Heart right ventricle (tissue), 16 donors: ENCODE measurements around the gene KIF25. TPM values are rescaled to one million over a fixed set of nuclear protein-coding genes. Genes with fewer than 3 reads are reported as not detected.

ENCODE experiments used
- ATAC-seq, 8 donors: fragments of 200-7000 bp; cut with Tn5 transposase; one replicate each; pipeline ENCODE4 v1.9.1; 2020; ENCODE audit warnings: mild to moderate bottlenecking in 8 of 8, moderate library complexity in 8 of 8, moderate number of reproducible peaks in 1 of 8
- DNase-seq, 2 donors: peaks; one replicate each; pipeline ENCODE4 v3.0.0-alpha.2; 2020
- H3K27ac ChIP-seq, 10 donors: fragments of 200-600 bp; sonication (generic) in 2 of 10; one replicate each; pipeline versions ENCODE4 v1.5.0 to v1.8.0; 2020 to 2022; ENCODE audit warnings: mild to moderate bottlenecking in 3 of 10
- H3K27me3 ChIP-seq, 7 donors: fragments of 200-600 bp; one replicate each; pipeline ENCODE4 v1.8.0; 2021 to 2022; ENCODE audit warnings: mild to moderate bottlenecking in 2 of 7
- H3K36me3 ChIP-seq, 9 donors: fragments of 200-600 bp; sonication (generic) in 1 of 9; one replicate each; pipeline versions ENCODE4 v1.5.0 to v1.8.0; 2020 to 2022; ENCODE audit warnings: mild to moderate bottlenecking in 2 of 9
- H3K4me1 ChIP-seq, 9 donors: fragments of 200-600 bp; sonication (generic) in 1 of 9; one replicate each; pipeline versions ENCODE4 v1.5.0 to v1.8.0; 2020 to 2022; ENCODE audit warnings: mild to moderate bottlenecking in 4 of 9
- H3K4me3 ChIP-seq, 10 donors: fragments of 200-600 bp; sonication (generic) in 2 of 10; one replicate each; pipeline versions ENCODE4 v1.5.0 to v1.8.0; 2020 to 2022; ENCODE audit warnings: mild to moderate bottlenecking in 7 of 10, moderate library complexity in 2 of 10
- H3K9me3 ChIP-seq, 11 donors: fragments of 200-600 bp in 10 of 11; sonication (generic) in 2 of 11; one replicate each; pipeline versions ENCODE4 v1.5.0 to v1.8.0; 2013 to 2022; ENCODE audit warnings: mild to moderate bottlenecking in 2 of 11, control low read depth in 1 of 11, moderate library complexity in 1 of 11
- WGBS, 2 donors: extraction: QIAGEN DNeasy Blood & Tissue Kit; methylation state at CpG; one replicate each; pipeline ENCODE4 v1.1.7; 2013; ENCODE audit warnings: inconsistent platforms in 1 of 2; 5-methylcytosine and 5-hydroxymethylcytosine counted together
- intact Hi-C, 10 donors: fragments of 100-400 bp; cut with DNase I; formaldehyde crosslinking; loops; one replicate each; pipeline versions ENCODE4 v1.11.1 to v1.14.2; 2022
- polyA plus RNA-seq, 2 donors: library from polyadenylated mRNA; stranded (reverse); fragments of 200-250 nt; gene quantifications; one replicate each; pipeline ENCODE4 v1.2.3, GENCODE V29; 2013
- total RNA-seq, 10 donors: library from RNA; stranded (reverse); fragmentation: NEBNext Ultra II Directional in 3 of 10; extraction: Animal tissue kit (Norgen Biotek cat#: 25700) in 3 of 10; gene quantifications; one replicate each; pipeline versions ENCODE4 v1.2.1 to v1.2.4, GENCODE V29; 2021 to 2023
- TF ChIP-seq, protein P1 (sequence below), 9 donors: fragments of 200-600 bp; sonication (generic) in 2 of 9; IDR thresholded peaks; one replicate each; pipeline versions ENCODE4 v1.5.0 to v1.8.0; 2021 to 2022; ENCODE audit warnings: antibody characterized with exemption in 9 of 9, mild to moderate bottlenecking in 5 of 9, moderate library complexity in 1 of 9
- donor health status: Arrhythmogenic right ventricular cardiomyopathy.
- donor health status: ischemic (EF 13 %, LVEDD 7.1; RV severe dilation, severe dysfunction).
- donor health status: healthy with polysubstance abuse.
- donor health status: DM: no; HTN: yes; CAD: no.
- donor health status: DM: no; HTN: no; CAD: no.
- donor health status: ischemic (EF 25% LVEDD 6.9; RV normal size, moderate dysfunction).
- donor health status: ischemic (EF 25% LVEDD 5.7; RV mildly dilated, moderate dysfunction).
- donor health status: healthy.
- donor health status: DM: yes; HTN: yes; CAD: no.
- donor health status: Ischemic cardiomyopathy.
- donor health status: ischemic (EF 35%, LVEDD 5.7; RV mildly dilated, moderate dysfunction).
- donor health status: nonischemic (EF 11% LVEDD 7.7; RV severe dilation, severe dysfunction).
- donor health status: DM: yes; HTN: yes; CAD: no.
- donor health status: PGD.
- donor health status: ischemic (EF 29% LVEDD 5.4; RV normal size, mild dysfunction).
- donor health status: nonischemic (EF 23%, LVEDD 6.1; RV moderate dilation, normal function).

KIF25 gene
- total and polyA plus RNA-seq, 12 donors: 0.18 to 0.95 (median 0.39) TPM; not detected in 4

GRCh38 chr6:167951781-167952511 lies 45.5 kb upstream of the KIF25 start:
- ATAC-seq: peak in 1 of 8 donors; percentile 27

DNA sequence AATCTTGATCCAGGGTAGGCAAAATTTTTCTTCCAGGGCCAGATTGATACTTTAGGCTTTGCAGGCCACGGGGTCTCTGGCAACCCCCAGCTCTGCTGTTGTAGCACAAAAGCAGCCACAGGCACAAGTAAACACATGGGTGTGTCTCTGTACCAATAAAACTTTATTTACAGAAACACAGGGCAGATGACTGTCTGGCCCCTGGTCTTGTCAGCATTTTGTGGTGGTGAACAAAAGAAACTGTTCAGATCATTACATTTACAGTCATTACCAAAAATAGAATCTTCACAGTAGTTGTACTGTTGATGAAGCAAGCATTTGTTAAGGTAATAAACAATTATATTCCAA lies 45.0 kb upstream of the KIF25 start:
- H3K4me3 ChIP-seq: no peak overlapping the region
- peaks cover 0 to 100% (median 54%) of the 10 kb centered on the region in 9 donors for H3K36me3 ChIP-seq
- peak overlapping the region in 1 of 10 donors; percentile 4 for H3K27ac ChIP-seq
- TF ChIP-seq, protein P1, sequence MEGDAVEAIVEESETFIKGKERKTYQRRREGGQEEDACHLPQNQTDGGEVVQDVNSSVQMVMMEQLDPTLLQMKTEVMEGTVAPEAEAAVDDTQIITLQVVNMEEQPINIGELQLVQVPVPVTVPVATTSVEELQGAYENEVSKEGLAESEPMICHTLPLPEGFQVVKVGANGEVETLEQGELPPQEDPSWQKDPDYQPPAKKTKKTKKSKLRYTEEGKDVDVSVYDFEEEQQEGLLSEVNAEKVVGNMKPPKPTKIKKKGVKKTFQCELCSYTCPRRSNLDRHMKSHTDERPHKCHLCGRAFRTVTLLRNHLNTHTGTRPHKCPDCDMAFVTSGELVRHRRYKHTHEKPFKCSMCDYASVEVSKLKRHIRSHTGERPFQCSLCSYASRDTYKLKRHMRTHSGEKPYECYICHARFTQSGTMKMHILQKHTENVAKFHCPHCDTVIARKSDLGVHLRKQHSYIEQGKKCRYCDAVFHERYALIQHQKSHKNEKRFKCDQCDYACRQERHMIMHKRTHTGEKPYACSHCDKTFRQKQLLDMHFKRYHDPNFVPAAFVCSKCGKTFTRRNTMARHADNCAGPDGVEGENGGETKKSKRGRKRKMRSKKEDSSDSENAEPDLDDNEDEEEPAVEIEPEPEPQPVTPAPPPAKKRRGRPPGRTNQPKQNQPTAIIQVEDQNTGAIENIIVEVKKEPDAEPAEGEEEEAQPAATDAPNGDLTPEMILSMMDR (IDR thresholded peaks at IDR 0.05): no peak
- peaks cover 0 to 43% (median 11%) of the 10 kb centered on the region in 9 donors for H3K4me1 ChIP-seq
- no peak for DNase-seq
- ATAC-seq: no peak
- 79 to 89% methylated on average over 1 of the region's 1 CpG for WGBS, 2 donors
- H3K9me3 ChIP-seq: no peaks in the 10 kb centered on the region
- intact Hi-C loops: loop anchor here in 1 of 10 donors (10.0 kb wide), 1 partner anchor 82 kb away; no protein-coding TSS in a partner anchor
- H3K27me3 ChIP-seq: no peaks in the 10 kb centered on the region

More at GRCh38 chr6:167951781-167952511, 45.5 kb upstream of the KIF25 start:
- no peaks in the 10 kb centered on the region for H3K27me3 ChIP-seq
- peaks cover 0 to 38% (median 5%) of the 10 kb centered on the region in 9 donors for H3K4me1 ChIP-seq
- H3K9me3 ChIP-seq: no peaks in the 10 kb centered on the region
- TF ChIP-seq, protein P1 (IDR thresholded peaks at IDR 0.05): no peak
- WGBS, 2 donors: 86 to 93% methylated on average over 29 of the region's 29 CpGs
- peak overlapping the region in 1 of 10 donors; percentile 4 for H3K27ac ChIP-seq
- intact Hi-C loops: loop anchor here in 1 of 10 donors (10.0 kb wide), 1 partner anchor 83 kb away; no protein-coding TSS in a partner anchor
- H3K4me3 ChIP-seq: no peak overlapping the region
- DNase-seq: no peak
- H3K36me3 ChIP-seq: peaks cover 0 to 100% (median 60%) of the 10 kb centered on the region in 9 donors

GRCh38 chr6:167953551-167953950 lies 43.9 kb upstream of the KIF25 start:
- 81 to 88% methylated on average over 5 of the region's 5 CpGs for WGBS, 2 donors
- peaks cover 0 to 97% (median 44%) of the 10 kb centered on the region in 9 donors for H3K36me3 ChIP-seq

GRCh38 chr6:167954151-167954550 lies 43.3 kb upstream of the KIF25 start:
- DNase-seq (no peak), ATAC-seq (no peak)
- WGBS, 2 donors: 80 to 91% methylated on average over 3 of the region's 3 CpGs
- TF ChIP-seq, protein P1 (IDR thresholded peaks at IDR 0.05): no peak
- Histone ChIP-seq H3K4me1 (peaks cover 0 to 52% (median 21%) of the 10 kb centered on the region in 9 donors), H3K27me3 (no peaks in the 10 kb centered on the region), H3K27ac (no peak overlapping the region), H3K9me3 (no peaks in the 10 kb centered on the region), H3K4me3 (no peak overlapping the region), H3K36me3 (peaks cover 0 to 91% (median 38%) of the 10 kb centered on the region in 9 donors)
- intact Hi-C loops: loop anchor here in 1 of 10 donors (10.0 kb wide), 1 partner anchor 81 kb away; no protein-coding TSS in a partner anchor

More at GRCh38 chr6:167953551-167953950, 43.9 kb upstream of the KIF25 start:
- H3K4me3 ChIP-seq: no peak overlapping the region
- TF ChIP-seq, protein P1 (IDR thresholded peaks at IDR 0.05): no peak
- H3K27ac ChIP-seq: no peak overlapping the region
- peaks cover 0 to 47% (median 16%) of the 10 kb centered on the region in 9 donors for H3K4me1 ChIP-seq
- no peaks in the 10 kb centered on the region for H3K27me3 ChIP-seq
- intact Hi-C loops: loop anchor here in 1 of 10 donors (10.0 kb wide), 1 partner anchor 81 kb away; no protein-coding TSS in a partner anchor
- ATAC-seq (no peak), DNase-seq (no peak)
- H3K9me3 ChIP-seq: no peaks in the 10 kb centered on the region
